ENCODE results near the gene ATXN1. TPM values are rescaled to one million over a fixed set of nuclear protein-coding genes. Genes with fewer than 3 reads are reported as not detected.
A peak's percentile ranks its signal among the peaks of the same experiment; 100 is the strongest.

ATXN1 gene
- total and polyA plus RNA-seq, 2 of the 13 experiments (the other 11 are each of a cell fraction or from before 2014, with no cell fraction given) = 20.7 to 39.5 TPM

- TF ChIP-seq ZNF609 (CRISPR knock-in tag; IDR thresholded peaks at IDR 0.05; ENCODE audit: borderline replicate concordance) (0 out of 2 replicates have a peak, but pooled peaks have one; percentile 17), ZBTB38 (CRISPR knock-in tag; IDR thresholded peaks at IDR 0.05) (peak; percentile 64; the same call in 1 of the 2 replicates), MAFK (conservative IDR thresholded peaks at IDR 0.05 in 1 of 2, IDR thresholded peaks at IDR 0.05 in 1 of 2; ENCODE audit: low read length in 2 of 2) (peak; percentile 62 to 71), TBX2 (CRISPR knock-in tag; IDR thresholded peaks at IDR 0.05; ENCODE audit: borderline replicate concordance) (peak; percentile 36; the same call in 1 of the 2 replicates), KLF13 (CRISPR knock-in tag; IDR thresholded peaks at IDR 0.05) (0 out of 2 replicates have a peak, but pooled peaks have one; percentile 45), XRCC5 (optimal IDR thresholded peaks at IDR 0.05; ENCODE audit: low read length) (peak; percentile 27), ZNF597 (CRISPR knock-in tag; IDR thresholded peaks at IDR 0.05) (no peak)
- TF ChIP-seq, protein P1, sequence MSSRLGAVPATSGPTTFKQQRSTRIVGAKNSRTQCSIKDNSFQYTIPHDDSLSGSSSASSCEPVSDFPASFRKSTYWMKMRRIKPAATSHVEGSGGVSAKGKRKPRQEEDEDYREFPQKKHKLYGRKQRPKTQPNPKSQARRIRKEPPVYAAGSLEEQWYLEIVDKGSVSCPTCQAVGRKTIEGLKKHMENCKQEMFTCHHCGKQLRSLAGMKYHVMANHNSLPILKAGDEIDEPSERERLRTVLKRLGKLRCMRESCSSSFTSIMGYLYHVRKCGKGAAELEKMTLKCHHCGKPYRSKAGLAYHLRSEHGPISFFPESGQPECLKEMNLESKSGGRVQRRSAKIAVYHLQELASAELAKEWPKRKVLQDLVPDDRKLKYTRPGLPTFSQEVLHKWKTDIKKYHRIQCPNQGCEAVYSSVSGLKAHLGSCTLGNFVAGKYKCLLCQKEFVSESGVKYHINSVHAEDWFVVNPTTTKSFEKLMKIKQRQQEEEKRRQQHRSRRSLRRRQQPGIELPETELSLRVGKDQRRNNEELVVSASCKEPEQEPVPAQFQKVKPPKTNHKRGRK (CRISPR knock-in tag; IDR thresholded peaks at IDR 0.05) = 0 out of 2 replicates have a peak, but pooled peaks have one; percentile 18
- TF ChIP-seq, protein P2, sequence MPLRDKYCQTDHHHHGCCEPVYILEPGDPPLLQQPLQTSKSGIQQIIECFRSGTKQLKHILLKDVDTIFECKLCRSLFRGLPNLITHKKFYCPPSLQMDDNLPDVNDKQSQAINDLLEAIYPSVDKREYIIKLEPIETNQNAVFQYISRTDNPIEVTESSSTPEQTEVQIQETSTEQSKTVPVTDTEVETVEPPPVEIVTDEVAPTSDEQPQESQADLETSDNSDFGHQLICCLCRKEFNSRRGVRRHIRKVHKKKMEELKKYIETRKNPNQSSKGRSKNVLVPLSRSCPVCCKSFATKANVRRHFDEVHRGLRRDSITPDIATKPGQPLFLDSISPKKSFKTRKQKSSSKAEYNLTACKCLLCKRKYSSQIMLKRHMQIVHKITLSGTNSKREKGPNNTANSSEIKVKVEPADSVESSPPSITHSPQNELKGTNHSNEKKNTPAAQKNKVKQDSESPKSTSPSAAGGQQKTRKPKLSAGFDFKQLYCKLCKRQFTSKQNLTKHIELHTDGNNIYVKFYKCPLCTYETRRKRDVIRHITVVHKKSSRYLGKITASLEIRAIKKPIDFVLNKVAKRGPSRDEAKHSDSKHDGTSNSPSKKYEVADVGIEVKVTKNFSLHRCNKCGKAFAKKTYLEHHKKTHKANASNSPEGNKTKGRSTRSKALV (CRISPR knock-in tag; IDR thresholded peaks at IDR 0.05) = 0 out of 2 replicates have a peak, but pooled peaks have one; percentile 36
- TF ChIP-seq, protein P3, sequence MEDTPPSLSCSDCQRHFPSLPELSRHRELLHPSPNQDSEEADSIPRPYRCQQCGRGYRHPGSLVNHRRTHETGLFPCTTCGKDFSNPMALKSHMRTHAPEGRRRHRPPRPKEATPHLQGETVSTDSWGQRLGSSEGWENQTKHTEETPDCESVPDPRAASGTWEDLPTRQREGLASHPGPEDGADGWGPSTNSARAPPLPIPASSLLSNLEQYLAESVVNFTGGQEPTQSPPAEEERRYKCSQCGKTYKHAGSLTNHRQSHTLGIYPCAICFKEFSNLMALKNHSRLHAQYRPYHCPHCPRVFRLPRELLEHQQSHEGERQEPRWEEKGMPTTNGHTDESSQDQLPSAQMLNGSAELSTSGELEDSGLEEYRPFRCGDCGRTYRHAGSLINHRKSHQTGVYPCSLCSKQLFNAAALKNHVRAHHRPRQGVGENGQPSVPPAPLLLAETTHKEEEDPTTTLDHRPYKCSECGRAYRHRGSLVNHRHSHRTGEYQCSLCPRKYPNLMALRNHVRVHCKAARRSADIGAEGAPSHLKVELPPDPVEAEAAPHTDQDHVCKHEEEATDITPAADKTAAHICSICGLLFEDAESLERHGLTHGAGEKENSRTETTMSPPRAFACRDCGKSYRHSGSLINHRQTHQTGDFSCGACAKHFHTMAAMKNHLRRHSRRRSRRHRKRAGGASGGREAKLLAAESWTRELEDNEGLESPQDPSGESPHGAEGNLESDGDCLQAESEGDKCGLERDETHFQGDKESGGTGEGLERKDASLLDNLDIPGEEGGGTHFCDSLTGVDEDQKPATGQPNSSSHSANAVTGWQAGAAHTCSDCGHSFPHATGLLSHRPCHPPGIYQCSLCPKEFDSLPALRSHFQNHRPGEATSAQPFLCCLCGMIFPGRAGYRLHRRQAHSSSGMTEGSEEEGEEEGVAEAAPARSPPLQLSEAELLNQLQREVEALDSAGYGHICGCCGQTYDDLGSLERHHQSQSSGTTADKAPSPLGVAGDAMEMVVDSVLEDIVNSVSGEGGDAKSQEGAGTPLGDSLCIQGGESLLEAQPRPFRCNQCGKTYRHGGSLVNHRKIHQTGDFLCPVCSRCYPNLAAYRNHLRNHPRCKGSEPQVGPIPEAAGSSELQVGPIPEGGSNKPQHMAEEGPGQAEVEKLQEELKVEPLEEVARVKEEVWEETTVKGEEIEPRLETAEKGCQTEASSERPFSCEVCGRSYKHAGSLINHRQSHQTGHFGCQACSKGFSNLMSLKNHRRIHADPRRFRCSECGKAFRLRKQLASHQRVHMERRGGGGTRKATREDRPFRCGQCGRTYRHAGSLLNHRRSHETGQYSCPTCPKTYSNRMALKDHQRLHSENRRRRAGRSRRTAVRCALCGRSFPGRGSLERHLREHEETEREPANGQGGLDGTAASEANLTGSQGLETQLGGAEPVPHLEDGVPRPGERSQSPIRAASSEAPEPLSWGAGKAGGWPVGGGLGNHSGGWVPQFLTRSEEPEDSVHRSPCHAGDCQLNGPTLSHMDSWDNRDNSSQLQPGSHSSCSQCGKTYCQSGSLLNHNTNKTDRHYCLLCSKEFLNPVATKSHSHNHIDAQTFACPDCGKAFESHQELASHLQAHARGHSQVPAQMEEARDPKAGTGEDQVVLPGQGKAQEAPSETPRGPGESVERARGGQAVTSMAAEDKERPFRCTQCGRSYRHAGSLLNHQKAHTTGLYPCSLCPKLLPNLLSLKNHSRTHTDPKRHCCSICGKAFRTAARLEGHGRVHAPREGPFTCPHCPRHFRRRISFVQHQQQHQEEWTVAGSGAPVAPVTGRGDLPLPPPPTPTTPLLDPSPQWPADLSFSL (CRISPR knock-in tag; IDR thresholded peaks at IDR 0.05) = peak; percentile 74
Measured at GRCh38 chr6:16635810-16636602, 125.3 kb downstream of the ATXN1 start (continued).
